IPS-18a (cell line): ENCODE results near the gene LIME1.

ENCODE experiments used
- H3K27ac ChIP-seq: one replicate; pipeline ENCODE4 v1.5.1; 2013; ENCODE audit warnings: low read length
- H3K27me3 ChIP-seq: one replicate; pipeline ENCODE4 v1.6.1; 2013; ENCODE audit warnings: mild to moderate bottlenecking, low read length; ENCODE audit not compliant: control insufficient read depth, insufficient read depth
- H3K36me3 ChIP-seq: one replicate; pipeline ENCODE4 v1.6.1; 2013; ENCODE audit warnings: low read depth, low read length; ENCODE audit not compliant: control insufficient read depth
- H3K4me1 ChIP-seq: one replicate; pipeline ENCODE4 v1.6.1; 2013; ENCODE audit warnings: low read depth, low read length; ENCODE audit not compliant: control insufficient read depth
- H3K4me3 ChIP-seq: one replicate; pipeline ENCODE4 v1.5.1; 2013; ENCODE audit warnings: low read length
- H3K9ac ChIP-seq: one replicate; pipeline ENCODE4 v1.6.1; 2013; ENCODE audit warnings: mild to moderate bottlenecking, low read length, moderate library complexity
- H3K9me3 ChIP-seq: one replicate; pipeline ENCODE4 v1.6.1; 2013; ENCODE audit warnings: low read depth, low read length; ENCODE audit not compliant: control insufficient read depth

Gene LIME1

DNA sequence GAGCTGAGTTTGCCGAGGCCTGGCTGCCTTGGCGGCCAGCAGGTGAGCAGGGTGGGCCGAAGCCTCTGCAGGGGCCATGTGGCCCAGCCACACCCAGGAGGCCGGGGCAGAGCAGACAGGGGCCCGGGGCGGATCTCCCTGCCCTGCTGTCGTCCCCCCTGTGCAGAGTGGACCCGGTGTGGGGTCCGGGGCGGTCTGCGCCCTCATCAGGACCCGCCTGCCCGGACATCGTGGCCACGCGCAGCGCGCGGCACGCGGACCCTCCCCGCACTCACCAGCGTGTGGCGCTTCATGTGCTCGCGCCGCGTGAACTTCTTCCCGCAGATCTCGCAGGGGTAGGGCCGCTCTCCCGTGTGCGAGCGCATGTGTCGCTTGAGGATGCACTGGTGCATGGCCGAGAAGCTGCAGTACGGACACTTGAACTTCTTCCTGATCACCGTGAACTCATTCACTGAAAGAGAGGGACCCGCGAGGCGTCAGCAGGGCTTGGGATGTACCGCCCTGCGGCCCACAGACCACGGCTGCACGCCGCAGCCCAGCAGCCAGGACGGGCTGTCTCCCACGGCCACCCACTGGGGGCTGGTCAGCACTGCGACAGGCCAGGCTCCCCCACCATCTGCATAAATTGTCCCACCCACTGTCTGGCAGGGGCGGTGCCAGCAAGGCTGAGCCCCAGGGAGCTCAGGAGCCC is 16.1 kb downstream of the LIME1 start:
- Histone ChIP-seq H3K9me3 (no peaks in the 10 kb centered on the region), H3K27ac (no peak overlapping the region), H3K27me3 (no peaks in the 10 kb centered on the region), H3K4me3 (no peak overlapping the region), H3K36me3 (no peaks in the 10 kb centered on the region), H3K4me1 (no peaks in the 10 kb centered on the region), H3K9ac (no peak overlapping the region)

DNA sequence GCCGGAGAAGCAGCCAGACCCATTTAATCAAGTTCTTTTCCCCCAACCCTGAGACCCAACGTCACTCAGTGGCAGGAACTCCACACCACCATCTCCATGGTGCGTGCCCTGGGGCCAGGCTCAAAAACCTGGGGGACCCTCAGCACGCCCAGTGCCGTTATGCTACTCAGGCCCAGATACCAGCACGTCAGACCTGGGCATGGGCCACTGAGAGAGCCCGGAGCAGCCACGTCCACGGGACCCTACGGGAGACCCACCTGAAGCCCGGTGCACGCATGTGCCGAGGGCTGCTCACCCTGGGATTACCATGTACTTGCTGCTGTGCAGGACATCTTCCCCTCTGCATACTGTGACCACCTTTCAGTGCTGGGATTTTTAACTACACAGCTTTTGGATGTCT is 16.9 kb downstream of the LIME1 start:
- H3K27me3 ChIP-seq = no peaks in the 10 kb centered on the region
- H3K27ac ChIP-seq = no peak overlapping the region
- no peak overlapping the region for H3K4me3 ChIP-seq
- H3K4me1 ChIP-seq = no peaks in the 10 kb centered on the region
- H3K36me3 ChIP-seq = no peaks in the 10 kb centered on the region
- H3K9ac ChIP-seq = no peak overlapping the region
- no peaks in the 10 kb centered on the region for H3K9me3 ChIP-seq

GRCh38 chr20:63754008-63754407 is 17.5 kb downstream of the LIME1 start:
- Histone ChIP-seq H3K36me3 (no peaks in the 10 kb centered on the region), H3K27ac (no peak overlapping the region), H3K9me3 (no peaks in the 10 kb centered on the region), H3K9ac (no peak overlapping the region), H3K4me1 (no peaks in the 10 kb centered on the region), H3K4me3 (no peak overlapping the region), H3K27me3 (no peaks in the 10 kb centered on the region)

DNA sequence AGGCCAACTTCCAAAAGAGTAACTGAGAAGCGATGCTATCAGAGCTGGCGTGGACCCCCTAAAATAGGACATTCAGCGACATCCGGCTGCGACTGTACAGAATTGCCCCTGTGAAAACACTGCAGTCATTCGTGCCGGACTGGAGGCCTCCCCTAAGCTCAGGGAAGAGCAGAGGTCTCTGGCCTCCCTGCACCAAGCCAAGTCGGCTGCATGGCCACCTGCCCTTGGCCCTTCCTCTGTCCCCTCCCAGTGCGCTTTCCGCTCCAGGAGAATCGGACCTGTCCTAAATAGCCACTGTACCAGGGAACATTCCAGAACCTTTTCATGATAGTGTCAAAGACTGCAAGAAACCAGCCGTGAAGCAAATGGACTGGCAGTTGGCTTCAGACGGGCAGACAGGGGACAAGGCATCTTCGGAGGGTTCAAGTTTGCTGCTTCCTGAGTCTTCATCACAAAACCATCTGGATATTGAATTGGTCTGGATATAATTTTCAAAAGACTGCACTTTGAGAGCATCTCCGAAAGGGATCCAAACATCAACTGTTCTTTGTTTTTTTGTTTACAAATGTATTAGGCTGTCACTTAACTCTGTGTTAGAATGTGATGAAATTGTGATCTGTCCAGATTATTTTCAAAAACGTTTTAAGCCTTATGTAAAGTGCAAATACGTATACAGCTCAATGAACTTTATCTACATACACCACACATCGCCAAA is 19.6 kb downstream of the LIME1 start:
- Histone ChIP-seq H3K9me3 (no peaks in the 10 kb centered on the region), H3K36me3 (no peaks in the 10 kb centered on the region), H3K27ac (no peak overlapping the region), H3K9ac (no peak overlapping the region), H3K4me1 (no peaks in the 10 kb centered on the region), H3K27me3 (no peaks in the 10 kb centered on the region), H3K4me3 (no peak overlapping the region)

GRCh38 chr20:63756648-63756991 is 20.2 kb downstream of the LIME1 start:
- Histone ChIP-seq H3K9me3 (no peaks in the 10 kb centered on the region), H3K9ac (no peak overlapping the region), H3K4me3 (no peak overlapping the region), H3K4me1 (no peaks in the 10 kb centered on the region), H3K27me3 (no peaks in the 10 kb centered on the region), H3K27ac (no peak overlapping the region), H3K36me3 (no peaks in the 10 kb centered on the region)

GRCh38 chr20:63758152-63758551 is 21.7 kb downstream of the LIME1 start:
- H3K4me3 ChIP-seq = no peak overlapping the region
- H3K9me3 ChIP-seq = no peaks in the 10 kb centered on the region
- H3K36me3 ChIP-seq = no peaks in the 10 kb centered on the region
- H3K4me1 ChIP-seq = no peaks in the 10 kb centered on the region
- H3K27me3 ChIP-seq = no peaks in the 10 kb centered on the region
- H3K27ac ChIP-seq = no peak overlapping the region
- no peak overlapping the region for H3K9ac ChIP-seq

DNA sequence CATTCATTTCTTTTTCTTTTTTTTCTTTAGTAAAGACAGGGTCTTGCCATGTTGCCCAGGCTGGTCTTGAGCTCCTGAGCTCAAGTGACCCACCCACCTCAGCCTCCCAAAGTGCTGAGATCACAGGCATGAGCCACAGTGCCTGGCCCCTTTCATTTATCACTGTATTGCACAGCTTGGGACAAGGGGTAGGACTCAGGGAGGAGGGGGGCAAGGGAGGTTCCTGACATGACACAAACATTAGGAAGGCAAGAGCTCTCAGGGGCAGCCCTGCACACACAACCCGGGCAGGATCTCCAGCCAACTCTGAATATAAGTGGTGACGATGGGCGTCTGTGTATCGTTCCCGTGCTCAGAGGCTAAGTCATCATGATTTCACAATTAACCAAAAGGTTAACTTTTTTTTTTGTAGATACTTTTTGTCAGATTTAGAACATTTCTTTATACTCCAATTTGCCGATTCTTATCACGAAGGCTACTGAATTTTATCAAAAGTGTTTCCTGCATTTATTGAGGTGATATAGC is 23.0 kb downstream of the LIME1 start:
- Histone ChIP-seq H3K9me3 (no peaks in the 10 kb centered on the region), H3K9ac (no peak overlapping the region), H3K36me3 (no peaks in the 10 kb centered on the region), H3K27me3 (no peaks in the 10 kb centered on the region), H3K27ac (no peak overlapping the region), H3K4me1 (no peaks in the 10 kb centered on the region), H3K4me3 (no peak overlapping the region)

DNA sequence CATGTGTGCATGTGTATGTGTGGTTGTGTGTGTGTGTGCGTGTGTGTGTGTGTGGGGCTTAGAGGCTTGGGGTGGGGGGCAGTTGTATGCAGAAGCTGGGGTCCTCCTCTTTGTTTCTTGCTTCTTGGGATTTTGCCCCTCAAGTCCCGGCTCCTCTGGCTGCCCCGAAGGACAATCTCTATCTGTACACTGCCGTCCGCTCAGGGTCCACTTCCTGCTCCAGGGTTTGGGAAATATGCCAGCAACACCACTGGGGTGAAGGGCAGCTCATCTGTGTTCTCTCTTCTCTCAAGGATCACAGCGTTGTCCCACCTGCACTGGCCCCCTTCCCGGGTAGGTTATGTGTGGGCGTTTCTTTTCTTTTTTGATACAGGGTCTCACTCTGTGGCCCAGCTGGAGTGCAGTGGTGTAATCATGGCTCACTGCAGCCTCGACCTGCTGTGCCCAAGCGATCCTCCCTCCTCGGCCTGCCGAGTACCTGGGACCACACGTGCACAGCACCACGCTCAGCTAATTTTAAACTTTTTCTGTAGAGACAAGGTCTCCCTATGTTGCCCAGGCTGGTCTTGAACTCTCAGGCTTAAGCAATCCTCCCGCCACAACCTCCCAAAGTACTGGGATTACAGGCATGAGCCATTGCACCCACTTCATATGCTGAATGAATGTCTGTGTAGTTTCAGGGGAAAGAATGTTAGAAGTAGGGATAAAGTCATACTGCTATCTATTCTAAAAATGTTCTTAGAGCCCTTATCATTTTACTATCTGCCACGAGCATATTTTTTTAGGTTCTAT is 28.8 kb downstream of the LIME1 start:
- no peak overlapping the region for H3K9ac ChIP-seq
- H3K9me3 ChIP-seq = no peaks in the 10 kb centered on the region
- no peaks in the 10 kb centered on the region for H3K4me1 ChIP-seq
- H3K36me3 ChIP-seq = no peaks in the 10 kb centered on the region
- no peaks in the 10 kb centered on the region for H3K27me3 ChIP-seq
- no peak overlapping the region for H3K27ac ChIP-seq
- H3K4me3 ChIP-seq = no peak overlapping the region

DNA sequence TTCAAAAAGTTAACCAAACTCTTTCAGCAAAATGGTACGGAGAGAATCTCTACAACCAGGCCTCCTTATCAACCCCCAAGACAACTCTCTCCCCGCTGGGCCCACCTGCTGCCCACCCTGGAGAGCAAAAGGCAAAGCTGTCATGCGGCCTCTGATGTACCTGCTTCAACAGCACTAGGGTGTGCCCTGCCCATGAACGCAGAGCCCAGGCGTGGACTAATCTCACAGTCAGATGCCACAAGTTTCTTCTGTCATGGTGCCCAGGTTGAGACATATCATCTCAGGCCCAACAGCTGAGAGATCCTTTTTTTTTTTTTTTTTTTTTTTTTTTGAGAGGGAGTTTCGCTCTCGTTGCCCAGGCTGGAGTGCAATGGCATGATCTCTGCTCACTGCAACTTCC is 29.4 kb downstream of the LIME1 start:
- H3K9me3 ChIP-seq = no peaks in the 10 kb centered on the region
- H3K4me3 ChIP-seq = no peak overlapping the region
- H3K27me3 ChIP-seq = no peaks in the 10 kb centered on the region
- no peak overlapping the region for H3K9ac ChIP-seq
- no peaks in the 10 kb centered on the region for H3K4me1 ChIP-seq
- H3K27ac ChIP-seq = no peak overlapping the region
- no peaks in the 10 kb centered on the region for H3K36me3 ChIP-seq

GRCh38 chr20:63766695-63767426 is 30.4 kb downstream of the LIME1 start:
- H3K27me3 ChIP-seq = no peaks in the 10 kb centered on the region
- no peak overlapping the region for H3K27ac ChIP-seq
- no peak overlapping the region for H3K4me3 ChIP-seq
- H3K36me3 ChIP-seq = no peaks in the 10 kb centered on the region
- H3K4me1 ChIP-seq = no peaks in the 10 kb centered on the region
- H3K9ac ChIP-seq = no peak overlapping the region
- no peaks in the 10 kb centered on the region for H3K9me3 ChIP-seq

GRCh38 chr20:63767456-63767855 is 31.0 kb downstream of the LIME1 start:
- Histone ChIP-seq H3K4me3 (no peak overlapping the region), H3K4me1 (no peaks in the 10 kb centered on the region), H3K36me3 (no peaks in the 10 kb centered on the region), H3K27ac (no peak overlapping the region), H3K9ac (no peak overlapping the region), H3K9me3 (no peaks in the 10 kb centered on the region), H3K27me3 (no peaks in the 10 kb centered on the region)
